Stimulated activated CD4-positive, alpha-beta T cell treated with anti-CD3 and anti-CD28 coated beads, Interleukin-4, amount 100 ng/mL, for 1 hour (primary cell): ENCODE data around the gene HIGD1A.

Experiments used
- DNase-seq: peaks from one replicate; pipeline ENCODE4 v3.0.0-alpha.2; 2020

HIGD1A gene

DNA sequence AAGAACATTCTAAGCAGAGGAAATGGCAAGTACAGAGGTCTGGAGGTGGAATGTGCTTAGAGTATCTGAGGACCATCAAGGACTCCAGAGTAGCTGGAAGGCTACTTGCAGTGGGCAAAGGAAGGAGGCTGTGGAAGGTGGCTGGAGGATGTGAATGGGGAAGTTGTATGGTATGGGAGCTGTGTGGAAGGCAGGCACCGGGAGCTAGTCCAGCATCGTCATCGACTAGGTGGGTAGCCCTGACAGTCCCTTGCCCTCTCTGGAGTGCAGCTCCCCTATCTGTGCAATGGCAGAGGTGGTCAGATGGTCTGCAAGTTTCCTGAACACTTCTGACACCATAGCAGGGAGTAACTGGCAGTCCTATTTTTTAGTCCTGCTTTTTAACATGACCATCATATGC, 50.5 kb downstream of the HIGD1A start:
- DNase-seq = no peak

GRCh38 chr3:42752961-42753360, 51.3 kb downstream of the HIGD1A start:
- no peak for DNase-seq

GRCh38 chr3:42752441-42752840, 51.8 kb downstream of the HIGD1A start:
- no peak for DNase-seq

- no peak for DNase-seq
Observed at GRCh38 chr3:42751609-42752008, 52.7 kb downstream of the HIGD1A start.

GRCh38 chr3:42750834-42751233, 53.5 kb downstream of the HIGD1A start:
- DNase-seq = no peak

DNA sequence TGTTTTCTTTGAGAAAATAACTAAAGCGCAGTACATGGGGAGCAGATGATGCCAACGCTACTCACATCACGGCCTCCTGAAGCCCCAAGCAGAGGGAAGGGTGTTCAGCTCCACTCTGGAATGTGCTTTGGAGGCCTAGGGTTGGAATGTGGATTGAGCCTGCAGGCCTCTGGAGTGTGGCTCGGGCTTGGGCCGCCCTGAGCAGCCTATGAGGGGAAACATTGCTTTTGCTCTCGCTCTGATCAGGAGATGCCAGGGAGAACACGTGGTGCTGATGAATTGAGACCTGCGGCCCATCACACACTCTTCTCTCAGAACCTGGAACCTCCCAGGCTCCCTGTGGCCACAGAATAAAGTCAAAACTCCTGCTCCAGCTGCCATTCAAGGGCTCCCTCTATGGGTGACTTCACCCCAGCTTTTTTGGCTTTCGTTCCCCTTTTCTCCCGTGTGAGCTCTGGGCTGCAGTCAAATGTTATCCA, 54.5 kb downstream of the HIGD1A start:
- no peak for DNase-seq

GRCh38 chr3:42749025-42749752, 55.1 kb downstream of the HIGD1A start:
- DNase-seq = no peak

DNA sequence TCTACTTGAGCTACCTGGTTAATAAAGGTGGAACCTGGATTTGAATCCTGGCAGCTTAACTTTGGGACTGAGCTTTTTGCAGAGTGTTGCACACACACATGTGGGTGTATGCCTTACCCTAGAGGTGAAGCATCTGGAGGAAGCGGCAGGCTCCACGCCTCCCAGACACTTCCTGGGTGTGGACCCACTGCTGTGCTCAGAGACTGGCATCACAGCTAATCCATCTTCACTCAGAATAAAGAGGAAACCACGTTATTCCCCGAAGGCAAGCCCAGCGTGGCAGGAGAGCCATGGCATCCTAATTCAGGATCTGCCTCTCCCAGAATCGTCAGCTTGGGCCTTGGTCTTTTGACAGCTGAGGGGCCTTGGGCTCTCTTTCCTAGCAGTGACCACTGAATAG, 56.7 kb downstream of the HIGD1A start:
- DNase-seq = peak; percentile 20

DNA sequence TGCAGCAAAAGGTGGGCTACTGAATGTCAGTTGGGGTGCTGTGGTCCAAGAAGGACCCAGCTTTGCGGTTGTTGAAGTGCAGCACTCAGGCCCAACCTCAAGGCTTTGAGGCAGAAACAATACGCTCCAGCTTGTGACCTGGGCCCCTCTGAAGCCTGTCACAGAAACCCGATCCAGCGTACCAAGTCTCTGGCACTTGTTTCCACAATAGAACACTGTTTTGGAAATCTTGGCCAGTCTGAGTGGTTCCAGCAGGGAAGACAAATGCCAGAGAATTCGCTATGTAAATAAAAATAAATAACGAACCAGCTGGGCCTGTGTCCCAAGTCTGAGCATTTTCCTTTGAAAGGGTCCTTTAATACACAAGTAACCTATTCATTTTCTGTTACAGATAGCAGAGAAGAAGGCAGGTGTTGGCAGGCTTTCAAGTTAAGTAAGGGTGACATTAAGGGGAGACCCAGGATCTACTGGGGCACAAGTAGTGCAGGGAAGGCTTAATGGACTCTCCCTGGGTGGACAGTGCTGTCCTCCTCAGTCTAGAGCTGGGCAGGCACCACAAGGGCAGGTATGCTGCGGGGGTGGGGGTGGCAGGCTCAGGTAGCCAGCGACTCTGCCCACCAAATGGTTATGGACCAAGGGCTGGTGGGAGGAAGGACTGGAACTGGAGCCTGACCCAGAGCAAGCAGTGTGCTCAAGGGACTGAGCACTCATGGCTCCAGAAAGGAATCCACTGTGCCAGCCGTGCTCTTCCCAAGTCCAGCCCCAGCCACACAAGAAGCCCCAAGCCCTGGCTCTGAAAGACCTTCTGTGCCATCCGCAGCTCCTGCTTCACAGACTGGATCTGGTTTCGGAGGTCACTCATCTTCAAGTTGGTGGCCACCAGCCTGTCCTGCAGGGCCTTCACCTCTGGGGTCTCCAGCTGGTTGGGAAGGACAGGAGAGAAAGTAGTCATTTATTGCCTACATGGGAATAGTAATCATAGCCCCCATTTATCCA, 57.5 kb downstream of the HIGD1A start:
- DNase-seq = no peak

DNA sequence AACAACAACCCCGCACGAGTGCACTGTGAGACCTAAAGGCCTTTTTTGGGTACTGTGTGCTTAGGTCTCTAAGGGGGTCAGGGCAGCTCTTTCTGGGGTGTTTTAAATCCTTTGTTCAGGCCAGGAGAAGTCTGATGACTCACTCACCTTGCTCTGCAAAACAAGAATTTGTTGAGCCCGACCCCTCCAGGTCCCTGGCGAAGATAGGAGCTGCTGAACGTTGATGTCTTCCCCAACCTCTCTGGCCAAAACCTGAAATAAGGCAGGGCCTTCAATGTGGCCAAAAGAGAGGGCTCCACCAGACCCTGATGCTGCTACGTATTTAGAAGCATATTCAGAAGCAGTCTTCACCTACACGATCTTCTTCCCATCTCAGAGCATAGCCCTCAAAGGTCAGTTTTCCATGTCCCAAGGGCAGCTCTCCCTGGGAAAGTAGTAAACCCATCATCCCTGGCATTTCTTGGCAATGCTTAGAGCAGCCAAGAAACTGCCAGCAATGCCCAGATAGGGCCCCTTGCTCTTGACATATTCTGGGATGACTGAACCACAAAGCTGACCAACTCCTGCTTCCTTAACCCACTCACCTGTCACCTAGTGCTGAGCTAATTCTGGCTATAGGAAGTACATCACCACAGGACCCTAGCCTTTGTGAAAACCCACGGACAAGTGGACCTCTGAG, 58.4 kb downstream of the HIGD1A start:
- DNase-seq = no peak

DNA sequence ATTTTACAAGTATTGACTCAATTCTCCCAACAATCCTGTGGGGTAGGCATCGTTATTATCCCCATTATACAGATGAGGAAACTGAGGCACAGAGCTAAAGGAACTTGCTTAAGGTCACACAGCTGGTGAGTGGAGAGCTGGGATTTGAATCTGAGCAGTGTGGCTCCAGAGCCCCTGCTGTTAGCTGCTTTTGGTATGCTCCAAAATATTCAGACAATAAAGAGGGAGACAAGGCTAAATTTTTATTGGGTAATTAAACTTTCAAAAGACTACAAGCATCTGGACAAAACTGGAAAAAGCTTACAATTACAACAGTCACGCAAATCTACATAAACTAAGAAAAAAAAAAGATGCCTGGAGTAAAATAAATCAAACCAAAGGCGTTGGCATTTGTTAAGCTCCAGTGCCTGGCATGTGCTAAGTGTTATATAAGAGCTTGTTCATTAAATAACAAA, 59.0 kb downstream of the HIGD1A start:
- DNase-seq = no peak

- no peak for DNase-seq
Observed at GRCh38 chr3:42743204-42743995, 60.9 kb downstream of the HIGD1A start.

GRCh38 chr3:42742688-42743087, 61.6 kb downstream of the HIGD1A start:
- DNase-seq = no peak

DNA sequence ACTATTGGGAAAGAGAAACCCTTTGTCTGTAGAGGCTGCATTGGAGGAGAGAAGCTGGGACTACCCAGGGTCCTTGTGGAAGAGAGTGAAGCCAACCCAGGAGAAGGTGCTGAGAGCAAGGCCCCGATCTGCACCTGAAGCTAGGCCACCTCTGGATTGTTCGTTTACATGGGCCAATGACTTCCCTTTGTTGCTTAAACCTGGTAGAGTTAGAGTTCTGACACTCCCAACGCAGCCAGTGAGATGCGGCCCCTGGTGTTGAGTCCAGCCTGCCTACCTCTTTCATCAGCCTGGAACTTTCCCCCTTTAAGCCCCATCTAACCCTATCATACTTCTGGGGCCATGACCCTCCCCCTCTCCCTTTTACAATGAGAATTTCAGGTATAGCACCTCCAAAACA, 62.0 kb downstream of the HIGD1A start:
- no peak for DNase-seq

GRCh38 chr3:42741796-42742195, 62.5 kb downstream of the HIGD1A start:
- no peak for DNase-seq

GRCh38 chr3:42739401-42740158, 64.7 kb downstream of the HIGD1A start:
- no peak for DNase-seq

DNA sequence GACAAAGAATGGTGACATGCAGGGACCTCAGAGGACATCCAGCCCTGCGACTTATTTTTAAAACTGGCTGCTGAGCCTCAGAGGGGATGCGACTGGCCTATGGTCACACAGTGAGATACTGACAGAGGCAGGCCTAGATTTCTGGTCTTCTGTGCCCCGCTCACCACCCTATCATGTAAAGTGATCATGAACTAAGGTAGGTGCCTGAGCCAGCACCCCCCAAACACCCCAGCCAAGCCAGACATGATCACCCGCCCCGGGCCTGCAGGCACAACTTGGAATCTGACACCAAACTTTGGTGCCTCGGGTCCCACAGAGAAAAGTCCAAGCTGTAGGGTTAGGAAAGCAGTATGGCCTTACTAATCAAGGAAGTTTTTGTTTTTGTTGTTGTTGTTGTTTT, 67.8 kb downstream of the HIGD1A start:
- no peak for DNase-seq

- DNase-seq = no peak
Observed at GRCh38 chr3:42736081-42736480, 68.2 kb downstream of the HIGD1A start.

DNA sequence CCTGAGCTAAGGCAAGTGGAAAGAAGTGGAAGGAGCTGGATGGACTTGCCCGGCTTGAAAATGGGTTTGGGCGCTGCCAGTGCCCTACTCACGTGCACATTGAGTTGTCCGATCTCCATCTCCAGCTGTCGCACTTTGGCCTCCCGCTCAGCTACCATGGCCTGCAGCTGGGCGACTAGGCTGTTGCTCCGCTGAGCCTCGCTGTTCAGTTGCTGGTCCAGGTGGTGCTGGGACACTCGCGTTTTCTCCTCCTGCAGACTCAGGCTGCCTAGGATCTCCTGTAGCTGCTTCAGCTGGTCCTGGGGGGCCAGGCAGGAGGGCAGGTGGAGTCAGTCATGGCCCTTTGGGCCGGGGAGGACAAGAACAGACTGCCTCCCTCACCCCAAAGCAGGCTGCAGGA, 68.7 kb downstream of the HIGD1A start:
- DNase-seq = no peak

DNA sequence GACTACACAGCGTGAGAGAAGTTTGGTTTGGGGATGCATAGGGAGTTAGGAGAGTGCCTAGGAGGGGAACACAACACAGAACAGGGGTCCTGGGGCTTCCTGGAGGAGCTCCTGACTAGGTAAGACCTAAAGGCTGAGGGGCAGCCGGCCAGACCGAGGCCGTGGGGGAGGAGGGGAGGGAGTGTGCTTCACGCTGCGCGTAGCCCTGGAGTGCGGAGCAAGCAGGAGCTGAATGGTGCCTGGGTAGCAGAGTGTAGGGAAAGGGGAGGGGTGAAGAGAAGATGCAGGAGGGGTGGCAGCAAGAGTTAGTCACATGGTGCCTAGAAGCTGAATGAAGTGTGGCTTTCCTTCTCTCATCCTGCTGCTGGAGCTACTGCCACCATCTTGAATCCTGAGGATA, 69.3 kb downstream of the HIGD1A start:
- no peak for DNase-seq

- no peak for DNase-seq
Observed at GRCh38 chr3:42734263-42734860, 69.9 kb downstream of the HIGD1A start.
